Colon (tissue), 2 donors: ENCODE measurements around the gene ERC1.
"Not testable (repeated sequence)": the region's sequence is repeated elsewhere in the genome, so short reads cannot be mapped to it uniquely, and the experiment has no call there.

Source experiments
- FAIRE-seq: peaks from 2 replicates; lab custom pipeline; 2012; peaks lifted over from hg19 to GRCh38; lab: Jason Lieb, UNC
- donor health status: control.
- donor health status: control.

Gene ERC1

DNA sequence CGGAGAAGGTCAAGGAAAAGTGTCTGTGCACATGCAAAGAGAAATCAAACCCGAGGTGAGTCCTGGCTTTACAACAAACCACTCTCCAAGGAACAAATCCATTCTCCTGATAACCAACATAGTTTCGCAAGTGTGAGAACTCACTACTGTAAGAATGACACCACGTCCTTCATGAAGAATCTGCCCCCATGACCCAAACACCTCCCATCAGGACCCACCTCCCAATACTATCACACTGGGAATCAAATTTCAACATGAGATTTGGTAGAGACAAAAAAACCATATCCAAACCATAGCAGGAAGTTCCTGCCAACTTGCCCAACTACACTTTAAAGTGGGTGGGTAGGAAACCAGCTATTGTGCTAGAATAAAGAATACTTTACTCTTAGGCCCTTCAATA lies 2.4 kb upstream of the ERC1 start:
- FAIRE-seq, result no peak

DNA sequence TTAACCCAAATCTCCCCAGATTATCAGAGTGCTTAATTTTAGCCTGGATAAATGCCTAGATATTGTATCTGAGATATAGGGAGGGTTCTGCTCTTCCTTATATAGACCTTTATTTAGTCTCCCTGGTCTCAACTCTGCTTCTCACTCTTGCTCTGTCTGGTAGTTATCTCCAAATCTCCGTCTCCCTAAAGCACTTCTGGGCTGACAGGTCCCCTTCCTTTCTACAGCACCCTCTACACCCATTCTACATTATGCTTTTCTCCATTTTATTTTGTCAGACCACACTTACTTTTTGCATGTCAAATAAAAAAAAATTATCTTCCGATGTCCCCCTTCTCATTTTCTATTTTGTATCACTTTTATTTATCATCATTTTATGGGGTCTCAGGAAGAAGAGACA lies 2.0 kb upstream of the ERC1 start:
- FAIRE-seq, result no peak

DNA sequence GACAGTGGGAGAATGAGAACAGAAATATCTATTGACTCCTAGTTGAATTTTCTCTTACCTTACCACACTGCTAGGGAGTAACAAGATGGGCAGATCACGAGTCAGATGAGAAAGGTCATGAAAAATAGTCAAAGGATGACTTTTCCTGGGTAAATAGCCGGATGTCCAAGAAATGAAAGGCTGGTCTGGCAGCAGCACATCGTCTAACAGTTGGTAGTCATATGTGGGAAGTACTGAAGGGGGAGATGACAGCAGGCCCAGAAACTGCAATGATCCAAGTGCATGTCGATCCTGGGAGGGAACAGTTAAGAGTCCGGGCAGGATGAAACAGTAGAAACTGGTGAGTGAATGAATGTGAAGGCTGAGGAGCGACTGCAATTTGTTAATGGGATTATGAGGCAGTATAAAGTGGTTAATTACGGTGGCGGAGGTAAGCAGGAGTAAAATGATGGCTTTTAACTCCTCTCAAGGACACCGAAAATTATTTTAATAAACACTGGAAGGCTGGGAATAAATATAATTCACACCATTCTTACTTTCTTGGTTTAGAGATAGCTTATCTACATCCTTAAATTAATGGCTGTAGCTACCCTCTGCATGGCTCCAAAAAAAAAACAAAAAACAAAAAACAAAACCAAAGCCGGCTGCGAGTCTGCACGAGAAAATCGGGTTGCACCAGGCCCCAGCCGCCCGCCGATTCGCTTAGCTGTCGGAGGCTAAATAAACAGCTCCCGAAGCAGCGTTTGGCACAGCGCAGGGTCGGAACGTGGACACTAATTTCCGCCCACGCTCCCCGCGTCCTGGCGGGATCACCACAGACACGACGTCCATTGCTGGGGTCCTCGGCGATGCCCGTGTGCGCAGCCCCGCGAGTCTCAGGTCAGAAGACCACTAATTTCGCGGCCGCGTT lies 1.0 kb upstream of the ERC1 start:
- no peak for FAIRE-seq

DNA sequence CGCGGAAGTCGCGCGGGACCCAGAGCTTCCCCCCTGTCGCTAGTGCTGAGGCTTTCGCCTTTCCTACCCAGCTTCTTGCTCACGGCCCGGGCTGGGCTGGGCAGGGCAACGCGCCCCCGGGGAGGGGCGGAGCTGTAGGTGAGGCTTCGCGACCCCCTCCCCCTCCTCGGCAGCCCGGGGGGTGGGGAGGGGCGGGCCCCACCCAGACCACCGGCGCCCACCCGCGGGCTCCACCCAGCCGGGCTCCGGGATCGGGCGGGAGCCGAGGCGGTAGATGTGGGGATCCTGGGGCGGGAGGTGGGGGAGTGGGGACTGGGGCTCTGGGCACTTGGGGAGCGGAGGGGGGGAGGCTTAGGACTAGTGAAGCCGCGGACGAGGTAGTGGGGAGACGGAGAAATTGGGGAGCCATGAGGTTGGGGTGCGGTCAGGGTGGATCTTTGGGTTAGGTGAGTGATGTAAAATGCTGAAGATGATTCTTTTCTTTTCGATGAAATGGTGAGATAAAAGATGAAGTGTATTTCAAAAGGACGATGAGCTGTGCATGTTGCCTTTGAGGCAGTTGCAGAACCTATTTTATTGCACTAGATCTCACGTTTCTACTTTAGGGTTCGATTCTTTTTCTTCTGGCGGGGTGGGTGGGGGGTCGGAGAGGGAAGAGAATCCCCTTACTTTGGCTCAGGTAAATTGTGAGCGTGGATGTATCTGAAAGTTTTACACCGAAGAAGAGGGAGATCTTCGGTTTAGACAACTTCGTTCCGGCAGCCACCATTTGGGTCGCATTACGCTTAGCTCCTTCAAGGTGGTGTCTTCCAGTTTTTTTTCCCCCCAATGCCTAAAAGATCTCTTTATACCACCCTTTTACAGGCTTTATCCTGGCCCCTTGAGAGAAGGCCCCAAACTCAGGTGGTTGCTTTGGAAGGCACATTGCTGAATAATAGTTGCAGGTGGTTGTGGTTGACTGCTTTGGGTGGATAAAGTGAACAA lies 619 bp downstream of the ERC1 start:
- no peak for FAIRE-seq

DNA sequence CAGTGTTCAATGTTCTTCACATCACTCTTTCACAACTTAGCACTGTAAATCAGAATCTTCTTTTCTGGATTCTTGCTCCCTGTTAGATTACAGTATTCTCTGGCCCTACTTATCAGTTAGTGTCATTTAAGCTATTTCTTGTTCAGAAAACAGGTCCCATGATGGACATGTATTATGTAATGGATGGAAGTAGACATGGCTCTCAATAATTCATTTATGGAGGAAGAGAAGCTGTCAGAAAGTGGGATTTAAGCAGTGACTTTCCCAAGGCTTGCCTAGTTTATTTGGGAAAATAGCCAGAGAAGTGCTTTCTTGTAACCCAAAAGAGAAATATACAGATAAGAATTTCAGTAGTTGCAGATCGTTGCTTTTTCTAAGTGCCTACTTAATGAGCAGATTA lies 1.6 kb downstream of the ERC1 start:
- FAIRE-seq, result no peak

DNA sequence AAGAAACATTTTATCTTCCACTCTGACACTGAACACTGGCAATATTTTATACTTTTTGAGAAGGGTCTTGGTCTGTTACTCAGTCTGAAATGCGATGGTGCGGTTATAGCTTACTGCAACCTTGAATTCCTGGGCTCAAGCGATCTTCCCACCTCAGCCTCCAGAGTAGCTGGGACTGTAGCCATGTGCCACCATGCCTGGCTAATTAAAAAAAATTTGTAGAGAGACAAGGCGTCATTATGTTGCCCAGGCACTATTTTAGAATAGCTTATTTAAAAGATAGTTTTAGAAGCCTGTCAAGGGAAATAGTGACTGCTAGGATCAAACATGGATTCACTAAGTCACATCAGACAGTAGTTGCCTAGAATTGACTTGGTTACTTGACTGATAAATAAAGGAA lies 5.9 kb downstream of the ERC1 start:
- FAIRE-seq, result no peak

DNA sequence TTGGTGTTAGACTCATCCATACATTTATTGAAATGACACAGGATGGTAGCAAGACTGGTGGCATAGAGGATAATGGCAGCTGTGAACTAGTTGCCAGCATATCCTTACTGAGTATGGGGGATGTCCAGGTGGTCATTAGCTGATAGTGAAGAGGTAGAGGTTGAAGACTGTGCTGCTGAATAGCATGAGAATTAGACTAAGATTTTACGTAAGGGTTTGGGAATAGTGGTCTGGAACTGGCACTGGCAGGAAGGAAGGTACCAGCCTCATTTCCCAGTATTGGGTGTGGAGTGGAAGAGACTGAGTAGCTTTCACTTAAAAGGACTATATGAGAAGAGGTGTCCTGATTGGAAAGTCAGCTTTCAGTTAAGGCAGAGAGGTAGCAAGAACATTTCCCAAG lies 6.5 kb downstream of the ERC1 start:
- no peak for FAIRE-seq

DNA sequence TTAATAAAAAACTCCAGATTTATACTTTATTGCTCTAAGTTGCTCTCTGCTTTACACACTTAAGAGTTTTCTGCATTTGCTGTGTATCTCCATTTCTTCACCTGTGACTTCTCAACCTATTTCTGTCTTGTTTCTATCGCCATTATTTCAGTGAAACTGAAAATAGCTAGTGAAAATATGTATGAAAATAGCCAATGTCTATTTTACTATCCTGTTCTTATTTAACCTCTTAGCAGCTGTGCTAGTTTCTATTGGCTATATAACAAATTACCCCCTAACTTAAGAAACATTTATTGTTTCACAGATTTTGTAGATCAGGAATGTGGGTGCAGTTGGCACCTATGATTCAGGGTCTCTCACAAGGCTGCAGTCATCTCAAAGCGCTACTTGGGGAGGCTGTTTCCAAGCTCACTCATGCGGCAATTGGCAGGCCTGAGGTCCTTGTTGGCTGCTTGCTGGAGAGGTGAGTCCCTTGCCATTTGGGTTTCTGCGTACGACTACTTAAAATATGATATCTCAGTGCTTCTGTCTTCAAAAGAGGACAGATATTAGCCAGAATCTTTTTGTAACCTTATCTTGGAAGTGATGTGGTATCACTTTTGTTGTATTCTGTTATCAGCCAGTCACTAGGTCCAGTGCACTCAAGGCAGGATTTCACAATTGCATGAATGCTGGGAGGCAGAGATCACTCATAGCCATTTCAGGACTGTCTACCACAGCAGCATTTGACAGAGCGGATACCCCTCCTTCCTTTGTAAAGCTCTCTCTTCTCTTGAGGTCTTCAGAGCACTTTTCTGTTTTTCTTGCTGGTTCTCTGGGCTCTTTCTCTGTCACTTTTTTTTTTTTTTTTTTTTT lies 7.2 kb downstream of the ERC1 start:
- FAIRE-seq, result no peak

DNA sequence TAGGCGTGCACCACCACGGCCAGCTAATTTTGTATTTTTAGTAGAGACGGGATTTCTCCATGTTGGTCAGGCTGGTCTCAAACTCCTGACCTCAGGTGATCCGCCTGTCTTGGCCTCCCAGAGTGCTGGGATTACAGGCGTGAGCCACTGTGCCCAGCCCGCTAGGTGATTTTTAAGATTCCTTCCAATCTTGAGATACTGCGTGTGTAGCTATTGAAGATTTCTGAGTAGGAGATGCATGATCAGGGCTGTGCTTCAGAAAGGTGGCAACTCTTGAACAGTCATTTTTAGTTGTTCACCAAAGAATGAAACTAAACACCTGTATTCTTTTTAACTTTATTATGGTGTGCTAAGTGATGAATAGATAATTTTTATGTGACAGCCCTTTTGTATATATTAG lies 8.7 kb downstream of the ERC1 start:
- FAIRE-seq, result not testable (repeated sequence)

DNA sequence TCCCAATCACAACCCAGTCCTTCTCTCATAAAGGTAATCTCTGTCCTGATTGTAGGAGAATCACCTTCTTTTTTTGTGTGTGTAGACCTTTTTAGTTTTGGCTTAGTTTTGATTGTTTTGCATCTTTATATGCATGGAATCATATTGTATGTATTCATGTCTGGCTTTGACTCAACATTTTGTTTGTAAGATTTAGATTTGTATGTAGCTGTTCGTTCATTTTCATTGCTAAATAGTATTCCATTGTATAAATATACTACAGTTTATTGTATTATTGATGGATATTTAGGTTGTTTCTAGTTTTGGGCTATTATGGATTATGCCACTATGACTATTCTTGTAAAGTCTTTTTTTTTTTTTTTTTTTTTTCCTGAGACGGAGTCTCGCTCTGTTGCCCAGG lies 10.5 kb downstream of the ERC1 start:
- FAIRE-seq, result no peak

DNA sequence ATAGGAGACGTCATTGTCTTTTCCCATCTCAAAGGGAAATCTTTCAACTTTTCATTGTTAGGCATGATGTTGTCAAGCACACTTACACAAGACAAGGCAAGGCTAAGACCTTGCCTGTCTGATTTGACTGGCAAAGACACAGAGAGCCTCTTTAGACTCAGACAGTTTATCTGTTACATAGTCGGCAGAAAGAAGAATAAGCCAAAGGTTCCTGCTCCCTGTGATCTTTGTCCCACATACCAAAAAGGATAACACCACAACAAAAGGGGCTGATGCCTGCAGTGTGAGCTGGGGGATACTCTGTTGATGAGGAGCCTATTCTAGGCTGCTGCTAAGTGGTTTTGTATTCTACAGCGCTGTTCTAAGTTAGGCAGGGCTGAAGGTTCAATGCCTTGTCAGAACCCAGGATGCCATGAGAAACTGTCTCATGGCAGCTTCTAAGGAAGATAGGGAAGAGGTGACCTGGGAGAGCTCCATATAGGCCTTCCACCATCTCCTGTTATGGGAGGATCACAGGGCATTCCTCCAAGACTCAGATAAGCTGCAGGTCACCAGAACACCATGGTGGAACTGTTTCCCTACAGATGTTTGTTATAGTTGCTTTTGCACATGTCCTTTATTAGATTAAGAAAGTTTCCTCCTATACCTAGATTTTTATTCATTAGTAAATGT lies 12.7 kb downstream of the ERC1 start:
- FAIRE-seq, result no peak

DNA sequence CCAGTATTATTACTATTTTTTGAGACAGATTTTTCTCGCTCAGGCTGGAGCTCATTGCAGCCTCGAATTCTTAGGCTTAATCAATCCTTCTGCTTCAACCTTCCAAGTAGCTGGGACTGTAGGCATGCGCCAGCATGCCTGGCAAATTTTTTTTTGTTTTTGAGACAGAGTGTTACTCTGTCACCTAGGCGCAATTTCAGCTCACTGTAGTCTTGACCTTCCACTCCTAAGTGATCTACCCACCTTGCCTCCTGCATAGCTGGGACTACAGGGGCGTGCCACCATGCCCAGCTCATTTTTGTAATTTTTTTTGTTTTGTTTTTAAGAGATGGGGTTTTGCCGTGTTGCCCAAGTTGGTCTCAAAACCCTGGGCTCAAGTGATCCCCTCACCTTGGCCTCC lies 15.2 kb downstream of the ERC1 start:
- no peak for FAIRE-seq

DNA sequence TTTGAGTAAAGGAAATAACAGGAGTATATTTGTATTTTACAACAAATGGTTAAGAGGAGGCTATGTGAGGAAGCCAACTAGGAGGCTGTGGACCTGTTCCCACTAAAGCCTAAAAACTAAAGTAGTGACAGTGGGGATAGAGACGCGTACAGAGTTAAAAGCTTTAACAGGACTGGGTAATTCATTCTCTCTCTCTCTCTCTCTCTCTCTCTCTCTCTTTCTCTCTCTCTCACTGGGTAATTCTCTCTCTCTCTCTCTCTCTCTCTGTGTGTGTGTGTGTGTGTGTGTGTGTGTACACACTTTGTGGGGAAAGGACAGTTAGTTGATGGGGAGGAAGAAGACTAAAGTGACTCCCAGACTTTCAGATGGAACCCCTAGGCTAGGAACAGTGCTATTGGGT lies 16.3 kb downstream of the ERC1 start:
- no peak for FAIRE-seq

DNA sequence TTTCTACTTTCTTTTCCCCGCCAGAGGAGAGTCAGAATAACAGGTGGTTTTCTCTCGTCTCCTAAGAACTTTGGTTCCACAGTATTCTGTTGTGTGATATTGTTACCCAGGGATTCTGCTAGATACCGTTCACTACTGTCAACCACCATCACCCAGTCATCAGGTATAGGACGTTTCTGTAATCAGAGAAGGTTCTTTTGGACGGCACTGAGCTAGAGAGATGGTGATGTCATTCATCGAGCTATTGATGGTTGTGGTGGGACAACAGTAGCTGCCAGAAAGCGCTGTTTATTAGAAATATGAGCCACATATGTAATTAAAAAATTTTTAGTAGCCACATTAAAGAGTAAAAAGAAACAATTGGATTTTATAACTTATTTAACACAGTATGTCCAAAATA lies 17.0 kb downstream of the ERC1 start:
- FAIRE-seq, result no peak

DNA sequence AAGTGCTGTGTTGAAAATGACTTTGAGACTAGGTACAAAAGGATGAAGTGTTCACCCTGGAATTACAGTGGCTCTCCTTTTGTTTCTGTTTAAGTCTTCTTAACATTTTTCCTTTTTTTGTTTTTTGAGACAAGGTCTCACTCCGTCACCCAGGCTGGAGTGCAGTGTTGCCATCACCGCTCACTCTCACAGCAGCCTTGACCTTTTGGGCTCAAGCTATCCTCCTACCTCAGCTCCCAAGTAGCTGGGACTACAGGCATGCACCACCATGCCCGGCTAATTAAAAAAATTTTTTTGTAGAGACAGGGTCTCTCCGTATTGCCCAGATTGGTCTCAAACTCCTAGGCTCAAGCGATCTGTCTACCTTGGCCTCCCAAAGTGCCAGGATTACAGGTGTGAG lies 20.1 kb downstream of the ERC1 start:
- FAIRE-seq, result no peak

DNA sequence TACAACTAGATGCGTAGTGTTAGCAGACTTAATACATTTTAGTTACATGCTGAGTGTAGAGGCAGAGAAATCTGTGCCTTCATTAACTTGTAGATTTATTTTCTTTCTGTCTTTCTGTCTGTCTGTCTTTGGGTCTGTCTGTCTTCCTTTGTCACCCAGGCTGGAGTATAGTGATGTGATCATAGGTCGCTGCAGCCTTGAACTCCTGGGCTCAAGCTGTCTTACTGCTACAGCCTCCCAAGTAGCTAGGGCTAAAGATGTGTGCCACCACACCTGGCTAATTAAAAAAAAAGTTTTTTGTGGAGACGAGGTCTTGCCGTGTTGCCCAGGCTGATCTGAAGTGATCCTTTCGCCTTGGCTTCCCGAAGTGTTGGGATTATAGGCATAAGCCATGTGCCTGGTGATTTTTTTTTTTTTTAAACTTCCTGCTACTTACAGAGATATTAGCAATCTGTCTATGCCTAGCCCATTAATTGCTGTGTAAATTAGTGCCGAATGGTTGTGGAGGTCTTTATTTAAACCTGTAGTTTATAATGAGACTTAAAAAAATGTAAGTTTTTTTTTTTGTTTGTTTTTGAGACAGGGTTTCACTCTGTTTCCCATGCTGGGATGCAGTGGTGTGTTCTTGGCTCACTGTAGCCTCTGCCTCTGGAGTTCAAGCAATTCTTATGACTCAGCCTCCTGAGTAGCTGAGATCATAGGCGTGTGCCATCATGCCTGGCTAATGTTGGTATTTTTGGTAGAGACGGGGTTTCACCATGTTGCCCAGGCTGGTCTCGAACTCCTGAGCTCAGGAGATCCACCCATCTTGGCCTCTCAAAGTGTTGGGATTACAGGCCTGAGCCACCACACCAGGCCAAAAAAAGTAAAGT lies 22.8 kb downstream of the ERC1 start:
- FAIRE-seq, result no peak

DNA sequence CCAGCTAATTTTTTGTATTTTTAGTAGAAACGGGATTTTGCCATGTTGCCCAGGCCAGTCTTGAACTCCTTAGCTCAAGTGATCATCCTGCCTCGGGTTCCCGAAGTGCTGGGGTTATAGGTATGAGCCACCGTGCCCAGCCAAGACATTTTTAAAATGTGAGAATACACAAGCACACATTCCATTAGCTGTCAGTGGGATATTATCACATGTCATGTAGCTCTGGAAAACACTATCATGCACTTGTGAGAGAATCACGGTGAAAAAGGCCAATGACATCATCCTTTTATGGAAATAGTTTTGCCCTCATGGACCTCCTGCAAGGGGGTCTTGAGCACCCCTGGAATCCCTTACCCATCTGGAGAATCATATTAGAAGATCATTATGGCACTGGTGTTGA lies 28.3 kb downstream of the ERC1 start:
- FAIRE-seq, result no peak

DNA sequence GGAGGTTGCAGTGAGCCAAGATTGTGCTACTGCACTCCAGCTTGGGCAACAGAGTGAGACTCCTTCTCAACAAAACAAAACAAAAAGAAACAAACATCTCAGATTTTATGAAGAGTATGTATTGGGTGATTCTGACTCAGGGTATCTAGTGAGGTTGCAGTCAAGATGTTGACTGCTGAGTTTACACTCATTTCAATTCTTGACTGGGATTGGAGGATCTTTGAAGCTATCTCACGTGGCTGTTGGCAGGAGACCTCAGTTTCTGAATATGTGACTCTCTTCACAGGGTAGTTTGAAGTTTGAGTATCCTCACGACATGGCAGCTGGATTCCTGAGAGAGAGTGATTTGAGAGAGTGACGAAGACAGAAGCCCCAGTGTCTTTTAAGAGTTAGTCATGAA lies 29.4 kb downstream of the ERC1 start:
- no peak for FAIRE-seq

DNA sequence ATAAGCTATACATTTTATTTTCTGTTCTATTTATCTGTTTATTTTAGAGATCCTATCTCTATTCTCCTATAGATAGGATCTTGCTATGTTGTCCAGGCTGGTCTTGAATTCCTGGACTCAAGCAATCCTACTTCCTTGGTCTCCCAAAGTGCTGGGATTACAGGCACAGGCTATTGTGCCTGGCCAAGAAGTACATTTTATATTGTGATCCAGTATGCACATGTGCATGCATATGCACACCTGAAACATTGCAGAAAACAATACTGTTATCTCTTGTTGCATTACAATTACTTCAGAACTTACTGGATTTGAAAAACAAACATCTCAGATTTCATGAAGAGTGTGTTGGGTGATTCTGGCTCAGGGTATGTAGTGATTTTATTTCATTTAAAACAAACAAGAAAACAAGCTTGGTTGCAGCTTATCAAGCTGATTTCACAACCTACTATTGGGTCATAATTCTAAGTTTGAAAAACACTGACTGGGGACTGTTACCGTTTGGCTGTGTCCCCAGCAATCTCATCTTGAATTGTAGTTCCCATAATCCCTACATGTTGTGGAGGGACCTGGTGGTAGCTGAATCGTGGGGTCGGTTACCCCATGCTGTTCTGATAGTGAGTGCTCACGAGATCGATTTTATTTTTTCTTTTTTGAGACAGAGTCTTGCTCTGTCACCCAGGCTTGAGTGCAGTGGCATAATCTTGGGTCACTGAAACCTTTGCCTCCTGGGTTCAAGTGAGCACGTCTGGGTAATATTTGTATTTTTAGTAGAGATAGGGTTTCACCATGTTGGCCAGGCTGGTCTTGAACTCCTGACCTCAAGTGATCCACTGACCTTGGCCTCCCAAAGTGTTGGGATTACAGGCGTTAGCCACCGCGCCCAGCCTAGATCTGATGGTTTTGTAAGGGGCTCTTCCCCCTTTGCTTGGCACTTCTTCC lies 31.3 kb downstream of the ERC1 start:
- no peak for FAIRE-seq
